Stimulated activated CD4-positive, alpha-beta T cell treated with anti-CD3 and anti-CD28 coated beads, Interleukin-4, amount 100 ng/mL, for 24 hours (primary cell): ENCODE measurements around the gene CCDC88C.
"Not testable (repeated sequence)": the region's sequence is repeated elsewhere in the genome, so short reads cannot be mapped to it uniquely, and the experiment has no call there.

Source experiments
- DNase-seq: peaks from one replicate; pipeline ENCODE4 v3.0.0-alpha.2; 2020

Gene CCDC88C

DNA sequence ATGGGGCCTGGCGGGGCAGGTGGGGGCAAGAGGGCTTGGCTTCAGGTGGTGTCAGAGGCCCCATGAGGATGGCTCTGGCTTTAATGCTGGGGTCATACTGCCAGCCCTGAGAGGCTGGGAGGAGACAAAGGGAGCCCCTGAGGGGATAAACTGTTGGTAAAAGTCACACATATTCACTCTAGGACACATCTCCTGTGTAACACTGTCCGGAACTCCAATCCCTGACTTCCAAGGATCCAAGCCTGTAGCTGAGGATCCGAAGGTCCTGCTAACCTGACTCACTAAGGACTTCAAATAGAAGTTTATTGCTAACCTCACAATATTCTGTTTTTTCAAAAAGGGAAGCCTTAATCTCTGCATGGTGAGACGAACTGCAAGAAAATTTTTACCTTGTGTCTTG is 134.0 kb downstream of the CCDC88C start:
- DNase-seq, result no peak

DNA sequence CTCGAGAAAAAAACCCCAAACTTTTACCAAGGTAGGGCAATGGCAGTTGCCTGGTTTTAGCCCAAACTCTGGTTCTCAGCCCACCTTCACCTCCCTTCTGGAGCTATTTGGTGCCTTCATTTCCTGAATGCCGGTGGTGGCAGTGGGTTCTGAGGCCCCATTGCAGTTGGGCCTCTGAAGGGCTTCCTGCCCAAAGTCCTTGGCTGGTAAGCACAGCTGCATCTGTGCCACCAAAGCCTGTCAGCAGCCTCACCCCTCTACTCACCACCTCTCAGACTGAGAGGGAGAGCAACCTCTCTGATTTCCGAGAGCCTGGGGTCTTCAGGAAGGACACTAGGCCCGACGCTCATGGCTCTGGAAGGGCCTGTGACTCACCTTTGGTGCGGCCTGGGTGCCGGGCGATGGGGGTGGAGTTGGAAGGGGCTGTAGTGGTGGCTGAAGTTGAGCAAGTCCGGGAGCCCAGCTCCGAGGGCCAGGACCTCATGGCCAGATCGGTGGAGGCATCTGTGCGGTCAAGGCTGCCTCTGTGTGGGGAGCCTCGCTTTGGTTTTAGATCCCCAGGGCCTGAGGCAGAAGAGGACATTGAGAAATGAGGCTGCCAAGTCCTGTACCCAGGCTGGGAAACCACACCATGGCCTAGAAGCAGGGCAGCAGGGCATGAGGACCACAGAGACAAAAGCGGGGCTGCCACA is 134.5 kb downstream of the CCDC88C start:
- no peak for DNase-seq

DNA sequence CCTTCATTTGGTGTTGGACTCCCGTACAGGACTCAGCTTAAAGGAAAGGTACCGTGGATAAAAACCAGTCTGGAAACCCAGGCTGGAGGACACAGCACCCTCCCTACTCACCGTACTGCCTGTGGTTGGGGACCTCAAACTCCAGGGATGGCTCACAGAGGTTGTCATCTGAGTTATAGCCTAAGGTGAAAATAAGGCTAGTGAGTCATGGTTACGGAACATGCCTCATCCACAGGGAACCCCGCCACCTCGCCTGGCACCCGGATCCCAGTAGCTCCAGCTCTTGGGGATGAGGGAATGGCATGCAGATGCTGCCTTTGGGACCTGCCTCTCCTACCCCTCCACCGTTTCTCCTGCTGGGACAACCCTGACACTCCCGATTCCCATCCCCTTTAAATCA is 136.3 kb downstream of the CCDC88C start:
- DNase-seq, result no peak

DNA sequence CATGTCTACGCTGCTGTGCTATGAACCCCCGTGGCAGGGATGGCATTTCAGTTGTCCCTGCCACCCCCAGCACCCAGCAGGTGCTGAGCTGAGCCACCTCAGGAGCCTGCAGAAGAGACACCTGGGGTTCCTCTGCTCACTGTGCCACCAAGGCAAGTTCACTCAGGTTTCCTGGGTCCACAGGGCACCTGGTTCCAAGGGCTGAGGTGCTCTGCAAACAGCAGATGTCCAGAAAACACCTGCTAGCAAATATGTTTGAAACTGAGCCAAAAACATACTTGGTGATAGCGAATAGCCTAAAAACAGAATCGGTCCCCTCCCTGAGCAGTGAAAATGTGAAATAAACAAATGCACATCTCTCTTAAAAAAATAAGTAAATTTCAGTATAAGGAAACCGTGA is 137.5 kb downstream of the CCDC88C start:
- DNase-seq, result no peak

DNA sequence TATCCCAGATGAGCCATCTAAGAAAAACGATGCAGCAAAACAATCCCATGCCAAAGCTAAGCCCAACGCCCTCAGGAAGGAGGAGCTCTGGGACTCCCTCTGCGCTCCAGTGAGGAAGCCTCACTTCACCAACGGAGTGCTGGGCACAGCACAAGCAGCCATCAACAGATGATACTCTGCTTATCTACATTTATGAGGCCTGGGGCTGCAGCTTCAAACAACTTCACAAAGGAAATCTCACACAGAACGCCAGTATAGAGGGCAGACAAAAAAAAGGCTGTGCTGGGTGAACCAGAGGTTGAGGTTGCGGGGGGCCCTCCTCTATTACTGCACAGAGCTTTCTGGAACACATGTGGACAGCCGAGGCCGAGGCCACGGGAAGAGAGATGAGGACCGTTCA is 138.3 kb downstream of the CCDC88C start:
- DNase-seq, result no peak

DNA sequence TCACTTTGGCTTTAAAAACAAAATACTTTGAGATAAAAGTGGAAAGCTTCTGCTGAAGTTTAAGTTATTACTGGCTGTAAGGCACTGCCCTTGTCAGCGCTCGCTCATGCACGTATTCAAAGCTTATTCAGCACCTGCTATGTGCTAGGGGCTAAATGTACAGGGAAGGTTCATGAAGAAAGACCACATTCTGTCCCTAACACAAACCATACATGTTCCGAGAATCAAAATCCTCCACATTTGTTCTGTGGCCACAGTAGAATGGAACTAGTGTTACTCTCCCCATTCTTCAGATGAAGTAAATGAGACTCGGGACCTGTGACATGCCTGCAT is 139.3 kb downstream of the CCDC88C start:
- DNase-seq, result no peak

DNA sequence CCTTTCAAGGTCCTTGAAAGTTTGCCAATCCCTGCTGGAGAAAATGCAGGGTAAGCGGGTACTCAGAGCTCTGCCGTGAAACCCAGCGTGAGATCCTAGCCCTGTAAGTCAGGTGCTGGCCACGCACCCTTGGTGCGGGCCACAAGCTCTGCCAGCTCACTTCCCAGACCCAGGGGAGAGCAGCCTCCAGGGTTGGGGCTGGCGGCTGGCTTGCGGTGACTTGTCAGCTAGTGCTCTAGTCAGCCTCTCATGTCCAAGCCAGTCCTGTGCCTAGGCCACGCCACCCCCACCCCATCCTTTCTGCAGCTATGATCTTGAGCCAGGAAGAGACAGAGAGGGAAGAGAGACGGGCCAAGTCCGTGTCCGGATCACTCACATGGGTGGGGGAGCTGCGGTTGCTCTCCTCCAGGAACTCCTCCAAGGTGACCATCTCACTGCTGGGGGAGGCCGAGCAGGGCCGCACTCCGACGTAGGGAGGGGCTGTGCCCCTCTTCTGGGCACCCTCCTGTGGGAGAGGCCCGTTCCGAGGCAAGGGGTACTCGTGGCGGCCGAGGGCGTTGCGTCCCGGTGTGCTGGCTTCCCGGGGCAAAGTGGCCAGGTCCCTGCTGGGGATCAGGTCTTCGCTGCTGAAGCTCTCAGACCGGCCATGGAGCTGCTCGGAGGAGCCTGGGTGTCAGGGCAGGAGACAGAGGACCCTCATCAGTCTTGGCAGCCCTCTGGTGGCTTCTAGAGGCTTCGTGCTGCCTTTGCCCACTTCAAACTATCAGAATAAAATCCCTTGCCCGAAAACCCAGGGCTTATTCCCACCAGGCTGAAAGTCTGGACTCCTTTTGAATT is 139.9 kb downstream of the CCDC88C start:
- DNase-seq, result no peak

DNA sequence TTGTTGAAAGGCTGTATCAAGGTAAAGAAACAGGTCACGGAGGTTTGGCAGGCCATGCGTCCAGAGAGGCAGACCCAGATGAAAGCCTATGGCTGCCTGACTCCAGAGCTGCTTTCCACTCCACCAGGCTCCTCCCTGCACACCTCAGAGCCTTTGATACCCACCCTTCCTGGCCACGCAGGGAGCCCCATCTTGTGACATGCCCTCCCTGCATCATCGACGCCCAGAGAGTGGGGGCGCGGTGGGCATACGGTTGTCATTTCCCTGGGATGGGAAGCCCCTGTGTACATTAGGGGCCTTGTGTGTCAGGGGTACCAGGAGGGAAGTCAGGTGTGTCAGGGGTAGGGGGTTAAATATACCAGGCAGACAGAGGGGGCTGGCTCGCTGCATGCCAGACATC is 142.8 kb downstream of the CCDC88C start:
- DNase-seq, result no peak

DNA sequence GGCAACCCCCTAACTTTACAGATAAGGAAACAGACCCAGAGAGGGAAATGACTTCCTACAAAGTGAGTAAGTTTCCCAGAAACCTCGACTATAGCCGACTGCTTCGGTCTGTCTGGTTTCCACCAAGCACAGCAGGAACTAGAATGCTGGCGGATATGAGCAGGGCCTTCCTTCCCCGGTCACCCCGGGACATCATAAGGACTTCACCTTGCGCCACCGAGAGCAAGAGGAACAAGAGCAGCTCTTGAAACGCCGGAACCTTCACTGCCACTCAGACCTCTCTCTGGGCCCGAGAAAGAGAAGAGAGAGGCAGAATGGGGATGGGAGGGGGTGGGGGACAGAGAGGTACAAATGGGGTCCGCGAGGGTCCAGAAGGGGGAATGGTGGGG is 143.7 kb downstream of the CCDC88C start:
- DNase-seq, result no peak

DNA sequence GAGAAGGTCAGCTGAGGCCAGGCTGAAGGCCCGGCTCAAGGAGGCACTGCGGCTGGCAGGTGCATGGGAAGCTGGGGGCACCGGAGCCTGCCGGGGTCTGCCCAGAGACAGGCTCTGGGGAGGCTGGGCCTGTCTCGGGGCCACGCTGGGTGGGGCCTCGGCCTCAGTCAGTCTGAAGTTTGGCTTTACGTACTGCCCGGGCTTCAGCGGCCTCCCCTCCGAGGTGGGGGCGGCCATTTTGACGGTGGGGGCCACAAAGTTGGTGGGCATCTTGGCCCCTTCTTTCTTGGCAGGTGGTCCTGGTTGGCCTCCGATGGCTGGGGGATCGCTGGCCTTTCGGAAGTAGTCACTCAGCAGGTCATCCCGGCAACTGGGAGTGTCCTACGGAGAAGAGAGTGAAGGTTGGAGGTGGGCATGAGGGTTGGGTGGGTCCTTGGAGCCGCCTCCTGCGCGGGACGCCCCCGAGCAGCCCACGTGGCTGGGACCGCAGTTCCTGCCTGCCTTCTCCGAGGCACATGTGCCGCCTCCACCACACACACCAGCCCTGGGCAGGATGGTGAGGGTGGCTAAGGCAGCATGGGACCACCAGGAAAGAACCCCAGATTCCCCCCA is 144.2 kb downstream of the CCDC88C start:
- DNase-seq, result no peak

DNA sequence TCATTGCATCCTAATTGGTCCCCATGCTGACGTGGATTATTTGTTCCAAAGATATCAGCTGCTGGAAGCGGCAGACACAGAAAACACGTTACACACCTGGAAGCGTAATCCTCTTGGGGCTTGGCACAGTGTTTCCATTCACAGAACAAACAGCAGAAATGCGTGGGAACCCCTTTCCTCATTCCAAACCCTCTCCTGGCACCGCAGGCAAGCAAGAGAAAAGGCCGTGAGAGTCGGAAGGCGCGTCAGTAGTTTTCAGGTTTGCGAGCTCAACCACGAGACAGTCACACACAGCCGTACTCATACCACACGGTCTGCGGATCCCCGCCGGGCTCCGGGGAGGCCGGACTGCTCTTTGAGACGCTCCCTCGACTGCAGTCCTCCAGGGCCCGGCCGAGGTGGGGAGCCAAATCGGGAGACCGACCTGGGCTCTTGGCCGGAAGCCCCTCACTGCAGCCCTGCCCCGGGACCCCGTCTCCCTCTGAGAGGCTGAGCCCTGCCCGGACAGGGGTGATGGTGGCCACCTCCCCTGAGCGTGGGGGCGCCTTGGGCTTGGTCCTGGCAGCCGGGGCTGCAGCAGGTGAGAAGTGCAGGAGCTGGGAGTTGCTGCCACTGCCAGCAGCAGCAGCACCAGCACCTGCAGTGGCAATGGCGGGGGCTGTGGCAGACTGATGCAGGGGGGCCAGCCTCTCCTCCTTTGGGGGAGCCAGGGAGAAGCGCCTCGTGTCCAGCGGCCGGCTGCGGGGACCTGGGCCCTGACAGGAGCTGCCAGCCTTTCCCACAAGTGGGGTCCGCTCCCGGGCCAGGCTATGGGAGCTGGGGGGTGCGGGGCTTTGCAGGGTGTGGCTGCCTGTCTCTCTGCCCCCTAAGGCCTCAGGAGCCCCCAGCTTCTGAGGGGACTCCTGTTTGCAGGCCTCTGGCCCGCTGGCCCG is 145.0 kb downstream of the CCDC88C start:
- no peak for DNase-seq

DNA sequence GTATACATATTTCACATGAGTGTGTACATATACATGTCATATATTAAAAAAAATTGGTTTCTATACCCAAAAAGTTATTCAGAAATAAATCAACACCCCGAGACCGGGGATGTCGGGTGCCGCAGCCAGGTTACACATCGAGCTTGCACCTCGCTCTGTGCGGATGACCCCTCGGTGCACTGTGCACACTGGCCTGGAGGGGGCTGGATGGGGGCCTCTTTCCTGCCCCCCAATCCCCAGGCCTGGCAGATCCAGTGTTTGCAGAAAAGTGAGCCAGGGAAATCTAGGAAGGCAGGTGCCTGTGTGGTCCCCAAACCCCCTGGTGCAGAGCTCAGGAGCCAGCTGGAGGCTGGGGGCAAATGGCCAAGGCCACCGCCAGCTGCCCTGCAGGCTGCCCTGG is 146.0 kb downstream of the CCDC88C start:
- DNase-seq, result no peak

DNA sequence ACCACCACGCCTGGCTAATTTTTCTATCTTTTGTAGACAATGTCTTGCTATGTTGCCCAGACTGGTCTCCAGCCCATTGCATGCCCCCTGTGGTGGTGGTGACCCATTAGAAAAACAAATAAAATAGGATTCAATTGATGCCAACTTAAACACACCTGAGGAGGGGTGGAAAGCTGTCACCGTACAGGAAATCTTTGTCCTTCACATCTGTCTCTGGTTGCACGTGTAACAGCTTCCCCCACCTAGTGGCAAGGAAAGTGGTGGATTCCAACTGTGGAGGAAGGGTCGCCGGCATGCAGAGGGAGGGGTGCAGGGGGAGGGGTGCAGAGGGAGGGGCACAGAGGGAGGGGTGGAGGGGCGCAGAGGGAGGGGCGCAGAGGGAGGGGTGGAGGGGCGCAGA is 147.0 kb downstream of the CCDC88C start:
- no peak for DNase-seq

DNA sequence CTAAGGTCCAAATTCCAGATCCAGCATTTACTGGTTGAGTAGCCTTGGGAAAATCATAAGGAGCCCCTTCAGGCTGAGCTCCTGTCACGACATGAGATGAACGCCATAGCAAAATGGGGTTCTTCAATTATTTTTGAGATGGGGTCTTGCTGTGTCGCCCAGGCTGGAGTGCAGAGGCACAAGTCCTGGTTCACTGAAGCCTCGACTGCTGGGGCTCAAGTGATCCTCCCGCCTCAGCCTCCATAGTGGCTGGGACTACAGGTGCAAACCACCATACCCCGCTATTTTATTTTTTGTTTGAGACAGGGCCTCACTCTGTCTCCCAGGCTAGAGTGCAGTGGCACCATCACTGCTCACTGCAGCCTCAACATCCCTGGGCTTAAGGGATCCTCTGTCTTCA is 147.4 kb downstream of the CCDC88C start:
- DNase-seq, result no peak

DNA sequence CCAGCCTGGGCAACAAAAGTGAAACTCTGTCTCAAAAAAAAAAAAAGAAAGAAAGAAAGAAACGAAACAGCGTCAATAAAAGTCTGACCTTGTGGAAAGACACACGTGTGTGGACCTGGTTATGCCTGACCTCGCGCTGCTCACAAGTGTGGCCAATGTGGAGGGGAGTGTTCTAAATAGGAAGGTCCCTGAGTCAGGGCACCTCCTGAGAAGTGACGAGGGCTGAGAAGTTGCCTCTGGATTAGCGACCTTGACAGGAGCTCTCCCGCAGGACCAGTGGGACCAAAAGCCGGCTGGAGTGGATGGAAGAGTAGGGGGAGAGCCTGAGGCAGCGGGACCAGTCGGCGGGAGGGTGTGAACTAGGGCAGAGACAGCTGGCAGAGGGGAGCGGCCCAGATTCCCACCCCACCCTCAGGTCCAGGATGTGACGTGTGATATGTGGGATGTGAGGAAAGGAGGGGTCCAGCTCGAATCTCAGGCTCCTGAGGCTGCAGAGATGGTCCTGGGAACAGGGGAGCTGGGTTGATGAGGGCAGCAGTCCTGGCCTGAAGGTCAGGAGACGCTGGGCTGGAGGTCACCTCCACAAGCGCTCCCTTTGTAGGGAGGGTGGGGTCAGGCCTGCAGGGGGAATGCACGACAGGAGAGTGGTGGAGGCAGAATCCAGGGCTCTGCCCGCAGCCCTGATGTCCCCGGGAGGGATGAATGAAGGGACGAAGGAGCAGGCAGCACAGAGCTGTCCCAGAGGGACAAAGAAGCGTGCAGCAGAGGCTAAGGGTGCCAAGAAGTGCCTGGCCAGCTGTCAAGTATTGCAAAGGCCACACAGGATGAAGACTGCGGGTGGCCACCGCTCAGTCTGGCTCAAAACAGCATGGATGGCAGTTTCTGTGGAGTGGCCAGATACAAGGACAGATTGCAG is 148.3 kb downstream of the CCDC88C start:
- DNase-seq, result no peak

DNA sequence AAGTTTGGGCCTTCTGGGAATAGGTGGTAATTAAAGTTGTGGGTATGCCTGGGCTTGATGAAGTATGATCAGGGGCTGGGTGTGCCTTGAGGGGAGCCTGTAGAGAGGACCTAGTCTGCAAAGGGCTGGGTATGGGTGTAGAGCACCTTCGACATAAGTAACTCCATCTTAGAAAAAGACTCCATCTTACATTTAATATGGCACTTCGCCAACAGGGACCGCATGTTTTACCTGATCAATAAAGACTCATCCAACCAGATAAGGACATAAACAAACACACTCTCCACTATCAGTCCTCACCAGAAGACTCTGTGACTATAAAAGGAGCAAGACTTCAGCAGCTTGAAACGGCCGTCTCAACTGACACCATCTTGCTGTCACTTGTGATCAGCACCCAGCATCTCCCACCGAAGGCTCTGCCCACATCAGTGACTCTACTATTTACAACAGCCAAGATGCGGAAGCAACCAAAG is 149.6 kb downstream of the CCDC88C start:
- no peak for DNase-seq

DNA sequence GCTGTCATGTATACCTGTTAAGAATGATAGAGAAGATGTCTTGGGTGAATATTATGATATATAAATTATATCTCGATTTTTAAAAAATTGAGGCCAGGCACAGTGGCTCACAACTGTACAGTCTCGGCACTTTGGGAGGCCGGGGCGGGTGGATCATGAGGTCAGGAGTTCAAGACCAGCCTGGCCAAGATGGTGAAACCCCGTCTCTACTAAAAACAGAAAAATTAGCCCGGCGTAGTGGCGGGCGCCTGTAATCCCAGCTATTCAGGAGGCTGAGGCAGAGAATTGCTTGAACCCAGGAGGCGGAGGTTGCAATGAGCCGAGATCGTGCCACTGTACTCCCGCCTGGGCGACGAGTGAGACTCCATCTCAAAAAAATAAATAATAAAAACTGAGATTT is 151.3 kb downstream of the CCDC88C start:
- not testable (repeated sequence) for DNase-seq

DNA sequence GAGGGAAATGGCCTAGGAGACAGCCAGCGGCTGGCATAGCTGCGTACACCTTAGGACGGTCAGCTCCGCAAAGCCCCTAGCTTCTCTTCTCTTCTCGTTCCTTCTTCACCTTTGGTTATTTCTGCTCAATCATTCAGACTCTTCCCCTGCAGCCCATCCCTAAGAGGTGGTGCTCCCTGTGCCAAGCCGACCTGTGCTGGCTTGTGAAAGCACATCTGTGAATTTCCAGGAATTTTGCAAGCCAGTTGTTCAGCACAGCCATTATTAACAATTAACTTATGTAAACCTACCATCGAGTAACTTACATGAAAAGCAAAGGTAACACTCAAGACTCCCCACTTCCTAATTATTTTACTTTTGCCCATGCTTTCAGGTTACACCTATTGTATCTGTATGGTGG is 152.2 kb downstream of the CCDC88C start:
- DNase-seq, result no peak

DNA sequence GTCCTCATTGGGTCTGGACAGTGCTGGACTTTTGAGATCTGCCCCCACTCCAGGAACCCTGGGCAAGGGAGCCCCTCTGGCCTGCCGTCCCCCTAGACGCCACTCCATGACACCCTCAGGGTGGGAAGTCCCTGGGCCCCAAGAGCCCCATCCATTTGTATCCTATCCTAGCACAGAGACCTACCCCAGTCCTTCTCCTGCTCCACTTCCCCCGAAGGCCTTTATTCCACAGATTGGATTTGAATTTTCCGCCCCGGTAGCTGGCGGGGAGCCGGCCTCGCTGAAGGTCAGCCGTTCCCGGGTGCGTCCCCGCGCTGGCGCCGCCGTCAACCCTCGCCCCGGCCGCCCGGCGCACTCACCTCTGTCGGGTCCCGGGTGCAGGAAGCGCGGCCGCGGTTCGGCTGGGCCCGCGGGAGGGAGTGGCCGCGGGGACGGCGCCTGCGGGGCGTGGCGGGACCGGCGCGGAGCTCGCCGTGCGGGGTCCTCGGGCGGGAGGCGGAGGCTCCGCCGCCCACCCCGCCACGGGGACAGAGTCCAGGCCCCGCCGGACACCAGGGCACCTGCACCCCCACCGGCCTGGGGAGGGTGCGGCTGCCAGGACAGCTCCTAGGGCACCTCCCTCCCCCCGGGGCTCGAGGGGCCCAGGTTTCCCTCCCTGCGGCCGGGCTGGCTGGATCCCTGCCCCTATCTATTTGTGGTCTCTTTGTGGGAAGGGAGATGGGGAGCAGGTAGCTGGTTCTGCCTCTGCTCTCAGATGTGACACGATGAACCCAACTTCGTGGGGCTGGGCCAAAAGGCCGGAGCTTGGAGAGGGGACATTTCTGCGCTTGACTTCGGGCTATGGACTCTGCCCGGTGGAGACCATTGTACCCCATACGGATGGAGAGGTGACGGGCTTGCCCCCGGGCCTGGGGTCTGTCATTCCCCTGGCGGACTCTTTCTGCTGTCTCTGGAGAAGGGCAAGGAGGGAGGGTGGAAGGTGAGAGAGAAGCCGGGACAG is 153.2 kb downstream of the CCDC88C start:
- peak; percentile 22 for DNase-seq

DNA sequence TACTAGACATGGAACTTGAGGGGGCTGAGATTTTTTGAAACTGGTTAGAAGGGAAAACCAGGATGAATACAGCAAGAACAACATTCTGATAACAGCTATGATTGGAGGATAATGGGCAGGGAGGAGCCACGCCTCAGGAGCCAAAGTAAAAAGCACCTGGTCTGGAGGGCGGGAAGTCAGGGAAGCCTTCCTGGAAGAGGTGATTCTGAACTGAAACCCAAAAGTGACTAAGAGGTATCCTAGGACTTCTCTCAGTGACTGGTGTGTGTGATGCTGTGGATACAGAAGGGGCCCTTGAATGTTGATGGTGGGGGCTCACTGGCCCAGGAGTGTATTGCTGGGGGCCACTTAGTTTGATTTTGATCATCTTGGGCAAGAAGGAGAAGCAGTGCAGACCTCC is 154.3 kb downstream of the CCDC88C start:
- DNase-seq, result no peak
